GM21526 (cell line): ENCODE measurements around the gene ELK3.

ENCODE experiments used
- ATAC-seq: cut with Tn5 transposase; IDR thresholded peaks from one replicate; pipeline ENCODE4 v1.9.1; 2021; ENCODE audit warnings: moderate library complexity; ENCODE audit not compliant: unreplicated experiment, low FRiP score

Gene ELK3

DNA sequence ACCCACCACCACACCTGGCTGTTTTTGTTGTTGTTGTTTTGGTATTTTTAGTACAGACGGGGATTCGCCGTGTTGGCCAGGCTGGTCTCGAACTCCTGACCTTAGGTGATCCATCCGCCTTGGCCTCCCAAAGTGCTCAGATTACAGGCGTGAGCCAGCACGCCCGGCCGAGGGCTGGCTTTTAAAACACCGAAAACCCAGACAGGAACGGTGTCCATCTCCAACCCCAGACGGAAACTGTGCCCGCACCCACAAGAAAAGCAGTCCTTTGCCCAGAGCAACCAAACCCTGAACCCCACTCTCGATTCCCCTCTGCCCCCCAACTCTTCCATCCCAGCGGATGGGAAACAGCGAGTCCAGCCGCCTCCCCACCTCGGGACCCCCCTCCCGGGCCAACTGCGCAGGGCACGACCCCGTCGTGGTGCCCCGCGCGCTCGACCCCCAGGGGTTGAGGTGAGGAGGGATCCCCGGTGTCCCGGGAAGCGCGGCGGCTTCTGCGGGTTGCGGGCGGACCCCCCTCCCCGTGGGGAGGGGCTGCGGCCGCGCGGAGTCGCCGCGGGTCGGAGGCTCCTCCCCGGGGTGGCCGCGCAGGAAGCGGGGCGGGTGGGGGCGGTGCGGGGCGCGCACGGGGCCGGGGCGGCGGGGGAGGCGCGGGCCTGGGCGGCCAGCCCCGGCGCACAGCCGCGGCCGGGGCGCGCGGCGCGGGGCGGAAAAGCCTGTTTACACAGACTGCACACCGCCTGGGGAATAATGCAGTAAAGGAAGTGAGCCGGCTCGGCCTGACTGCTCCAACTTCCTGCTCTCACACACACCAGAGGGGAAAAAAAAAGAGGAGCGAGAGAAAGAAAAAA is at the start of gene ELK3:
ELK3 (plus strand) TSS at position 651 of the 851 bp plus-strand sequence.
- ATAC-seq, result peak; percentile 41

- no peak for ATAC-seq
Measured at GRCh38 chr12:96146747-96147146, 47.4 kb upstream of the ELK3 start.

DNA sequence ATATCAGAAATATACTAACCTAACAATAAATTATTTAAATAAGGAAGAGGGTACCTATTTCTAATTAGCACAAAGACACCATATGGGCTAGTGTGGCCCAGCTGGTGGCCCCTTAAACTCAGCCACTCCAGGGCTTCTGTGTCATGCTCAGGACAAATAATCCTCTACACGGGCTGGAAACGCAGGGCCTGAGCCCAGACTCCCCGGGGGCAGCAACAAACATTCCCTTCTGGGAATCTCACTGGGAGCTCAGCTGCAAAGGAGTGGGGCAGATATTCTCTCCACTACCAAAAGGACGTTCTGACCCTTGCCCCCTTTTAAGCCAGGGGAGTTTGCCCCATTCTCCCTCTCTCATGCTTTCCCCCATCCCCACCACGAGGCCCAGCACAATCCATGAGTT is 43.7 kb upstream of the ELK3 start:
- no peak for ATAC-seq

DNA sequence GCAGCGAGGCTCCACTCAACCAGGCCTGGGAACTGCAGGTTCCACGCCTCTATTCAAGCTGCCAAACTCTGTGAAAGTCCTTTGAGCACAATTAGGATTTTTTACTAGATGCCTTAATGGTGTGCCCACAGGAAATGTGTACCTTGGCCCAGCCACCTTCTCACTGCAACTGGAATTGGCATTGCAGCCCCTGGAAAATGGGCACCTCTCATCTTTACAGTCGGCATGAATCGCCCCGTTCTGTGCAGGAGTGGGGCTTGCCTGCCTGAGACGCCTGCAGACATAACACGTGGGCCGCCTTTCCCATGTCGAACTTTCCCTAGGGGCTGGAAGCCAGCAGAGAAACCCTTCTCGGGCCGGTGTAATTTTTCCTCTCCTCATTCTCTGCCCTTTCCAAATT is 42.0 kb upstream of the ELK3 start:
- no peak for ATAC-seq

DNA sequence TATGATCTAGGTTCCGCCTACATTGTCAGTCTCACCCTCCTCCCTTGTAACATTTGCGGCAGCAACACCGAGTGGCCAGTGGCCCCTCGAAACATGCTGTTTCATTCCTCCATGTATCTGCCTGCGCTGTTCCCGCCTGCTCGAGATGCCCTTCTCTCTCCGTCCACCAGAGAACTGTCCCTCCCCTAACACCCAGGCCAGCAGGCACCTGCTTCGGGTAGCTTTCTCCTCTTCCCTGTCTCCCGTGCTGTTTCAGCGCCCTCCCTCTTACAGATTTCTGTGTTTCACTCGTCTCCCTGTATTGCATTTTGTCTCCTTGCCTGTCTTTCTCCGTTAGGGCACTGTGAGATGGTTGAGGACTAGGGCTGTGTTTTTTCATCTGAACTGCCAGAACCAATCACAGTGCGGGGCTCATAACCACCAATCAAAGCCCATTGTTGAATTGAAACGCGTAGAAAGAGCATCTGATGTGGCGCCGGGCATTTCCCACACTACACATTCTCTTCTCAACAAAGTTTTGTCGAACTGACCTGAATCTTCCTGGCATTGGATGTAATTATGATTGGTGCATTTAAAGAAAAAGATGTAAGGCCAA is 40.9 kb upstream of the ELK3 start:
- ATAC-seq, result no peak

DNA sequence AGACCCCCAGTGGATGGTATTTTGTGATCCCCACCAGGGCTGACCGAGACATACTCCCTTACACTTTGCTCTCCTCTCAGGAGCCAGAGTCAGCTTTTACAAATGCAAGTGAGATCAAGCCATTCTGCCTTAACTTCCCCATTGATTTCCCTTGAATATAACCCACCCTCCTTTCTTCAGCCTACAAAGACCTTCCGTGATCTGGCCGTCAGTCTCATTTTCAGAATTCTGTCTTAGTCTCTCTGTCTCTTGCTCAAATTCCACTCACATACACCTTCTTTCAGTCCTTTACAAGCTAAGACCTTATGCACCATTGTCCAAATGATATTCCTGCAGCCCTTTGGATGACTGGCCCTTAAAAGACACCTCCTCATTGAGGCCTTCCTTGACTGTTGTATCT is 39.0 kb upstream of the ELK3 start:
- no peak for ATAC-seq

DNA sequence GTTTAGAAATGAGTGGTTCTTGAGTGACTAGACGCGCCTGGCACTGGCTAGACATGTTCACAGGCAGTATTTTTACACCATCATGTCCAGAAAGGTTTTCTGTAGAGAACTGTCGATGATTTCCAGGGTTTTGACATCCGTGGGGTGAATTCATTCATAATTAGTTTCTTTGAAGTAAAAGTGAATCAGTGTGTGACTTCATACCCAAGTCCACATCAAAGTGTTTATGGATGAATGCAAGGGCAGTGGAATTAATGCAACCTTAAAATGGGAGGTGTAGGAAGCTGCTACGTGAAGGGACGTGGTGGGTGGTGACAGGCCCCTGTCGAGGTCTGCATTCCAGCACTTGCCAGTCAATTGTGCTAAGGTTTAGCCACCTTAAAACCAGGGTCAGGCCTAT is 38.4 kb upstream of the ELK3 start:
- no peak for ATAC-seq

DNA sequence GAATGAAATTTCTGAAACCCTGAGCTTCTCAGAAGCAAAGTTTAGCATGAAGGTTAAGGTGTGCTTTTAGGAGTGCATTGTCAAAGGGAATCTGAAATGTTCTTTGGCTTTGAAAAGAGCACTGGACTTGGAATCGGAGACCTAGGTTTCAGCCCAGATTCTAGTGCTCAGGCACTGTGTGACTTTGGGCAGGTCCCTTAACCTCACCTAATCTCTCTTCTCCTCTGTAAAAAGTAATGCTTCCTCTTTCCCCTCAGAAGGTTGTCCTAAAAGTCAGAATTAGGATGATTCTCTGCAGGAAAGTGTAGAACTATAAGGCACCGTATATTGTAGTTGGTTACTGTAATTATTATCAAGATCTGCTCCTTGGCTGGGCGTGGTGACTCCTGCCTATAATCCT is 38.0 kb upstream of the ELK3 start:
- ATAC-seq, result no peak

DNA sequence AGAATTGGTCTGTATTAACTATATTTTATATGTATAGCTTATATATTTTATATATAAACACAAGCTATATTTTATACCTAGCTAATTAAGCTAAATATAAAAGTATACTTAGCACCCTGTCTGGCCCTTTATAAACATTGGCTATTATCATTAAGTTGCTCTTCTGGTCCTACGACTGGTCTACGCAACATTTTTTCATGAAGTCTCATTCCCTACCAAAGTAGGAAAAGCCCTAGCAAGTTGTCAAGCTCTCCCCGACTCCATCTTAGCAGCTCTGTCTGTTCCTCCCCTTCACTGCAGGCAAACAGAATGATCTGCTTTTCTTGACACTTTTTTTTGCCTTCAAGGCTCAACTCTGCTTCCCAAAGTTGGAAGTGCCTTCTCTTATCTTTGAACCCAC is 36.7 kb upstream of the ELK3 start:
- ATAC-seq, result no peak

- no peak for ATAC-seq
Measured at GRCh38 chr12:96164951-96165811, 29.0 kb upstream of the ELK3 start.

DNA sequence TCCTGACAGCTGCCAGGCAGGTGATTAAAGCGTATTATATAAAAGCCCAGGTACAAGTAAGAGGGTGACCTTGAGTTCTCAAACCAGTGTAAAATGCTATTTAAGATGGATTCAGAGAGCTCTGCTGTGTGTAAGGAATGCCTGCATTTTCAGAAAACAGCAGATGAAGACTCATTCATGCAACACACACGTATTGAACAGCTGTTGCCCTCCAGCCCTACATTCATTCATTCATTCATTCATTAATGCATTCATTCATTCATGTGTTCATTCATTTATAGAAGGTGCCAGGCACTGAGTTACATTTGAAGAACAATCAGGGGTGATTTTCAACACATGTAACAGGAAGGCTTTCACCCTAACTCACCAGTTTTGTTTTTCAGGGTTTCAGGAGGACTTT is 27.4 kb upstream of the ELK3 start:
- no peak for ATAC-seq

DNA sequence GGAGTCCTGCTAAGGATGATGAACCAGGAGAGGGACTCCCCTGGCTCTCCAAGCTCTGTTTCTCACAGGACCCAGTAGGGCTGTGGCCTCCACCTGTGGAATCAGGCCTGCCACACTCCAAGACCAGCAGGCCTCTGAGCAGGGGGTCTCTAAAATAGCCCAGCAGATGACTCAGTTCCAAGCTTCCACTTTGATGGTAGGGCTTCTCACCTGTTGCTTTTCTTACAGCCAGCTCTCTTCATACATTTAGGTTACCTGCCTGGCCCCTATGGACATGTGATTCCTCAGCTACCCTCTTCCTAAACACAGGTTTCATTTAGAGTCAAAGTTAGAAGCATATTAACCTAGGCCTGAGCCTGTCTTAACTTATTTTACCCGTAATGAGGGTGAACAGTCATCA is 26.7 kb upstream of the ELK3 start:
- ATAC-seq, result no peak

DNA sequence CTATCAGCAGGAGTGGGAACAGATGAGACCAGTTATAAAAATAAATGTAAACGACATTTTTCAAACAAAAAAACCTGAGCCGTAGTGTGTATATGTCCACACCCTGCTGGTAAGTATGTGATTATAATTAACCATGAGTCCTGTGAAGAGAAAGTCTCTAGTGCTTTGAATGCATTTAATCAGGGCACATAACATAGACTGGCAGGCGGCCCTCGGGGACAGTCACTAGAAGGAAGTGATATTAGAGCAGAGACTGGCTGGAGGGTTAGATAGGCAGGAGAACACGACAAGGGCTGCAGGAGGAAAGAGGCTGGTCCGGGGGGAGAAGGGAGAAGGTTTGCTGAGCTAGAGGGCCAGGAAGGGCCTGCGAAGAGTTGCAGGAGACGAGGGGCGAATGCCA is 23.8 kb upstream of the ELK3 start:
- no peak for ATAC-seq

DNA sequence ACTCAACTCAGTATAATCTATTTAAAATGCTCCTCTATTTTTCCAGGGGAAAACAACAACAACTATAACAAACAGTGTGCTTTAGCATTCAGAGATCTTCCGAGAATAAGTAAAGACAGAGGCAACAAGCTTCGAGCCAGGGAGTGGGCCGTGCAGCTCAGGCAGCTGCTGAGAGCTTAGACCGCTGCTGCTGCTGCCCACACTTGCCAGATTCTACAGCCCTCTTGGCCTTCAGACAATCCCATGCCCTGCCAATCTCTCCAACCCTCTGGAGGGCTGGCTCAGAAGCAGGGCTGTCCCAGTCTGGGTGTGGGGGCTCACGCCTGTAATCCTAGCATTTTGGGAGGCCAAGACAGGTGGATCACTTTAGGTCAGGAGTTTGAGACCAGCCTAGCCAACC is 23.4 kb upstream of the ELK3 start:
- ATAC-seq, result no peak

DNA sequence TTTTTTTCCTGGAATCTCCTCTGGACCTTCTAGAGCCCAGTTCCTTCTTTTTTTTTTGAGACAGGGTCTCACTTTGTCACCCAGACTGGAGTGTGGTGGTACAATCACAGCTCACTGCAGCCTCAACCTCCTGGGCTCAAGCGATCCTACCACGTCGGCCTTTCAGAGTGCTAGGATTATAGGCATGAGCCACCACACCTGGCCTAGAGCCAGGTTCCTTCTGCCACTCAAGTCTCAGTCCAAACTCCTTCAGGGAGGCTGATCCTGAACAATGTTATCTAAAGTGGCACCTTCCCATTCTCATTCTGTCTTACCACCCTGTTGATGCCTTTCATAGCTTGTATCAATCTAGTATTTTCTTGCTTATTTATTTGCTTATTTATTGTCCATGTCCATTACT is 22.3 kb upstream of the ELK3 start:
- no peak for ATAC-seq

GRCh38 chr12:96172981-96173380 is 21.2 kb upstream of the ELK3 start:
- no peak for ATAC-seq

- no peak for ATAC-seq
Measured at GRCh38 chr12:96176575-96176974, 17.6 kb upstream of the ELK3 start.

- no peak for ATAC-seq
Measured at GRCh38 chr12:96177013-96177412, 17.2 kb upstream of the ELK3 start.

DNA sequence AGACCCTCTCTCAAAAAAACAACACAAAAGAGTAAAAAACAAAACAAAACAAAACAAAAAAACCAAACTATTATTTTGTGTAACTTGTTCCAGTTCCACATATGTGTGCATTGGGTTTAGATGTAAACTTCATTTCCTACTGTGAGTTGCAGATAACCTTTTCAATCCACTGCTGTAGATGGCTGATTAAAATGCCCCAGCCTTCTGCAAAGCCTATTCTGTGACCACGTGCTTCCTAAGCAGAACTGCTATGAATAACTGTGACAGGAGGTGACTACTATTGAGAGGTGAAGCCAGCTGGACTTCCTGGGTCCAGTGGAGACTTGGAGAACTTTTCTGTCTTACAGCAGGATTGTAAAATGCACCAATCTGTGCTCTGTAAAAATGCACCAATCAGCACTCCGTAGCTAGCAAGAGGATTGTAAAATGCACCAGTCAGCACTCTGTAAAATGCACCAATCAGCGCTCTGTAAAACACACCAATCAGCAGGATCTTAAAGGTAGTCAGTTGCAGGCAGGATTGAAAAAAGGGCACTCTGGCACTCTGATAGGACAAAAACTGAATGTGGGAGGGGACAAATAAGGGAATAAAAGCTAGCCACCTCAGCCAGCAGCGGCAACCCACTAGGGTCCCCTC is 10.3 kb upstream of the ELK3 start:
- ATAC-seq, result no peak

DNA sequence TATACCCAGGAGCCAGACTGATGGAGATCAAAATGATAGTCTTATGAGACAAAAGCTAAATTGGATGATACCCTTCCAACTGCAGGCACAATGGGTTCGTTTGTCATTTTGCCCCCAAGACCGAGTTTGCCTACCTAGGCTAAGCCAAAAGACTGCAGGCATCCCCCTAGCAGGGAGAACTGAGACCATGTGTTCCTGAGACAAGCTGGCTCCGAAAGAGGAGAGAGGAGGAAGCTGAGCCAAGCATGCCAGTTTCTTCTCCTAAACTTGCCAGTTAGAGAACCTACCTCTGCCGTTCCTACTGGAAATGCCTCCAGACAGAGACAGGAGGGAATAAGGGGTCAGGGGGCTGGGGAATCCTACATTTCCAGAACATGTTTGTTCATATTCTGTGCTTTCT is 8.3 kb upstream of the ELK3 start:
- no peak for ATAC-seq
